Stimulated activated CD8-positive, alpha-beta memory T cell treated with anti-CD3 and anti-CD28 coated beads, Interleukin-4, amount 100 ng/mL, for 48 hours (primary cell): ENCODE data around the gene ST6GAL1.
"Not testable (repeated sequence)": the region's sequence is repeated elsewhere in the genome, so short reads cannot be mapped to it uniquely, and the experiment has no call there.

ENCODE experiments used
- DNase-seq: peaks from one replicate; pipeline ENCODE4 v3.0.0-alpha.2; 2020

ST6GAL1 gene

GRCh38 chr3:186946756-186947375, 16.5 kb downstream of the ST6GAL1 start:
- no peak for DNase-seq

GRCh38 chr3:186949281-186949982, 19.1 kb downstream of the ST6GAL1 start:
- no peak for DNase-seq

GRCh38 chr3:186950402-186951093, 20.2 kb downstream of the ST6GAL1 start:
- DNase-seq: no peak

GRCh38 chr3:186951640-186952552, 21.6 kb downstream of the ST6GAL1 start:
- no peak for DNase-seq

GRCh38 chr3:186953011-186953487, 22.7 kb downstream of the ST6GAL1 start:
- no peak for DNase-seq

GRCh38 chr3:186953992-186954699, 23.8 kb downstream of the ST6GAL1 start:
- not testable (repeated sequence) for DNase-seq

- no peak for DNase-seq
These were observed 25.8 kb downstream of the ST6GAL1 start for GRCh38 chr3:186955898-186956696.

GRCh38 chr3:186959029-186959624, 28.8 kb downstream of the ST6GAL1 start:
- no peak for DNase-seq

- DNase-seq: no peak
These were observed 30.0 kb downstream of the ST6GAL1 start for GRCh38 chr3:186960347-186960746.

GRCh38 chr3:186962445-186962844, 32.1 kb downstream of the ST6GAL1 start:
- no peak for DNase-seq

GRCh38 chr3:186963636-186964035, 33.3 kb downstream of the ST6GAL1 start:
- DNase-seq: no peak

- DNase-seq: no peak
These were observed 33.7 kb downstream of the ST6GAL1 start for GRCh38 chr3:186964071-186964470.

- DNase-seq: no peak
These were observed 34.3 kb downstream of the ST6GAL1 start for GRCh38 chr3:186964616-186965015.

- DNase-seq: no peak
These were observed 35.0 kb downstream of the ST6GAL1 start for GRCh38 chr3:186965141-186965879.

- no peak for DNase-seq
These were observed 36.1 kb downstream of the ST6GAL1 start for GRCh38 chr3:186966406-186966805.

- DNase-seq: not testable (repeated sequence)
These were observed 36.9 kb downstream of the ST6GAL1 start for GRCh38 chr3:186967236-186967635.

- no peak for DNase-seq
These were observed 37.4 kb downstream of the ST6GAL1 start for GRCh38 chr3:186967686-186968085.

- no peak for DNase-seq
These were observed 39.3 kb downstream of the ST6GAL1 start for GRCh38 chr3:186969607-186970006.

- DNase-seq: not testable (repeated sequence)
These were observed 40.8 kb downstream of the ST6GAL1 start for GRCh38 chr3:186971106-186971505.

- no peak for DNase-seq
These were observed 41.3 kb downstream of the ST6GAL1 start for GRCh38 chr3:186971578-186971977.
